Caco-2 (cell line): ENCODE measurements around the gene PDE7B. TPM values are rescaled to one million over a fixed set of nuclear protein-coding genes. Genes with fewer than 3 reads are reported as not detected.

ENCODE experiments used
- BruUV-seq: library from RNA; stranded (reverse); fragments of 400-500 nt; replicated peaks from 2 replicates; lab custom pipeline; 2021; lab: Mats Ljungman, UMichigan
- CTCF ChIA-PET: fragments of 300-600 bp; sonication (Branson Sonifier 250); formaldehyde crosslinking; loops from one replicate; lab custom pipeline; 2022; ENCODE audit warnings: antibody characterized with exemption; lab: Charles Lee
- POLR2A ChIA-PET: fragments of 300-600 bp; sonication (Branson Sonifier 250); formaldehyde crosslinking; loops from one replicate; lab custom pipeline; 2022; ENCODE audit warnings: antibody characterized with exemption; lab: Charles Lee
- DNase-seq, 2 experiments: peaks; one replicate each; pipeline versions ENCODE4 v3.0.0 to v3.0.0-alpha.2; 2020 to 2022
- H3K27me3 ChIP-seq: replicated peaks from 2 replicates; pipeline ENCODE4 v1.6.0; 2011; ENCODE audit warnings: low read length; ENCODE audit not compliant: control insufficient read depth, insufficient read depth
- H3K36me3 ChIP-seq: 2 replicates; pipeline ENCODE4 v1.5.1; 2011; ENCODE audit warnings: low read length; ENCODE audit not compliant: control insufficient read depth, insufficient read depth
- H3K4me1 ChIP-seq: fragments of 250-450 bp; sonication (Bioruptor Pico); 2 replicates; pipeline ENCODE4 v1.5.1; 2020; ENCODE audit warnings: mild to moderate bottlenecking
- H3K4me3 ChIP-seq: 2 replicates; pipeline ENCODE4 v1.5.1; 2011; ENCODE audit warnings: low read depth, mild to moderate bottlenecking, control low read depth, low read length
- H3K9me3 ChIP-seq: fragments of 250-450 bp; sonication (Bioruptor Pico); 2 replicates; pipeline ENCODE4 v1.5.1; 2020; ENCODE audit warnings: mild to moderate bottlenecking, moderate library complexity
- H3K27ac Mint-ChIP-seq: one replicate; pipeline ENCODE4 v1.8.0; 2022; ENCODE audit warnings: mixed read lengths; ENCODE audit not compliant: unreplicated experiment
- H3K27me3 Mint-ChIP-seq: one replicate; pipeline ENCODE4 v1.8.0; 2022; ENCODE audit warnings: mixed read lengths; ENCODE audit not compliant: insufficient read depth, unreplicated experiment
- H3K36me3 Mint-ChIP-seq: one replicate; pipeline ENCODE4 v1.8.0; 2022; ENCODE audit warnings: mild to moderate bottlenecking, mixed read lengths; ENCODE audit not compliant: insufficient read depth, unreplicated experiment
- H3K4me1 Mint-ChIP-seq: one replicate; pipeline ENCODE4 v1.8.0; 2022; ENCODE audit warnings: low read depth, mixed read lengths; ENCODE audit not compliant: unreplicated experiment
- H3K4me3 Mint-ChIP-seq: one replicate; pipeline ENCODE4 v1.8.0; 2022; ENCODE audit warnings: mild to moderate bottlenecking, moderate library complexity, mixed read lengths; ENCODE audit not compliant: unreplicated experiment
- H3K9me3 Mint-ChIP-seq: one replicate; pipeline ENCODE4 v1.8.0; 2022; ENCODE audit warnings: mixed read lengths; ENCODE audit not compliant: unreplicated experiment
- CTCF ChIP-seq, 2 experiments: fragments of 200-600 bp in 1 of 2; IDR thresholded peaks; 1 replicate in 1 of 2; 2 replicates in 1 of 2; pipeline versions ENCODE4 v1.5.1 to v1.8.0; 2011 to 2022; ENCODE audit warnings: antibody characterized with exemption in 1 of 2, control low read depth in 1 of 2, inconsistent platforms in 1 of 2, low read depth in 1 of 2, low read length in 1 of 2, mild to moderate bottlenecking in 1 of 2, moderate library complexity in 1 of 2; ENCODE audit not compliant: insufficient read depth in 1 of 2, severe bottlenecking in 1 of 2, unreplicated experiment in 1 of 2
- intact Hi-C: fragments of 100-400 bp; cut with micrococcal nuclease; formaldehyde crosslinking; loops from one replicate; pipeline ENCODE4 v1.10.0; 2022; ENCODE audit not compliant: unreplicated experiment
- total RNA-seq: library from RNA; stranded (reverse); gene quantifications from 2 replicates; pipeline ENCODE4 v1.2.3, GENCODE V29; 2022

The PDE7B gene
- total RNA-seq, 1 experiment from 2014 or later: not detected

DNA sequence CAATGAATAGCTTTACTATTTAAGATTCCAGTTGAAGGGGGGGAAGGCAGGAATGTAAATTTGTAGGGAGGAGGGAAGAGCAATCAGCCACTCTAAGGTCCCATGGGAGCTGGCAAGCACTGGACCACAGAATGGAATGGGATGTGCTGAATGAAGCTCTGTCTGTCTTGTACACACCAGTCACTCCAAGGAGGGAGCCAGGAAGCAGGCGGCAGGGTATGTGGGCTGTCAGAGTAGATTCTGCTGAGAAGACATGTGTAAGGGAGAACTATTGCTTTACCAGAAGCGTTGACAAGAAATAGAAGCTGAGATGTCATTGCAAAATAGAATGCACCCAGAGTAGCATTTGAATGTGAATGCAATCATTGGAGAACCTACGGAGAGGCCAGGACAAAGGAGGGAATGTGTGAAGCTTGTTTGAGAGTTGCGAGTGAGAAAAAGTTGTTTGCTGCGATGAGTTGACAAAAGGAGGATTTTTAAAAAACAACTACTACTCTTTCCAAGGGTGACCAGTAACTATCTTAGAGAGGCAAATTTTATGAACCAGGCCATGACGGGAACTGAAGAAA, 25.2 kb upstream of the PDE7B start:
- H3K27me3 ChIP-seq: no peaks in the 10 kb centered on the region
- BruUV-seq: no TSS peak
- H3K4me1 ChIP-seq: no peaks in the 10 kb centered on the region
- no peak overlapping the region for H3K4me3 ChIP-seq
- no peaks in the 10 kb centered on the region for H3K4me1 Mint-ChIP-seq
- H3K36me3 ChIP-seq: no peaks in the 10 kb centered on the region
- TF ChIP-seq CTCF (IDR thresholded peaks at IDR 0.05; ENCODE audit: insufficient read depth in 1 of 2, low read depth in 1 of 2, low read length in 1 of 2, severe bottlenecking in 1 of 2, unreplicated experiment in 1 of 2): no peak
- peaks cover 16% of the 10 kb centered on the region for H3K27me3 Mint-ChIP-seq
- no peaks in the 10 kb centered on the region for H3K9me3 Mint-ChIP-seq
- POLR2A ChIA-PET: no interaction called here
- no peak for DNase-seq
- no peaks in the 10 kb centered on the region for H3K36me3 Mint-ChIP-seq
- H3K4me3 Mint-ChIP-seq: no peak overlapping the region
- H3K27ac Mint-ChIP-seq: no peak overlapping the region
- no peaks in the 10 kb centered on the region for H3K9me3 ChIP-seq
- CTCF ChIA-PET: no interaction called here
- intact Hi-C loops: no loop called here

GRCh38 chr6:135828021-135828420, 23.5 kb upstream of the PDE7B start:
- TF ChIP-seq CTCF (IDR thresholded peaks at IDR 0.05; ENCODE audit: insufficient read depth in 1 of 2, low read depth in 1 of 2, low read length in 1 of 2, severe bottlenecking in 1 of 2, unreplicated experiment in 1 of 2): no peak

DNA sequence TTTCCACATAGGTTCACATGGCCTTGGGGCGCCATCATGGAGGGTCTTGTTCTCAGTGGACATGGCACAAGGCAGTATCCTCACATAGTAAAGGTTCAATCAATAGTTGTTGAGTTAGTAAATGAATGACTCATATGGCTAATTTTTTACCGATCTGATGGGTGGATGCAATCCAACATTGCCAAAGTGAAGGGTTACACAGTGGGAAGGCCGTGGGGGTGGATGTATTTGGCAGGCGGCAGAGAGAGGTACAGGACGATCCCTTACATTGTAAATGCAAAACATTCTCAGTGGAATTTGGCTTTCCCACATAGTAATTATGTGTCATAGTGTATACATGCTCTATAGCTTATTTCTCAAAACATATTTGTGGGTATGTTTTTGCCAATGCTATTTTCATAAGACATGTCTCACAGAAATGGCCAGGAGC, 21.0 kb upstream of the PDE7B start:
- no peaks in the 10 kb centered on the region for H3K4me1 Mint-ChIP-seq
- peaks cover 2% of the 10 kb centered on the region; the same call in 1 of the 2 replicates for H3K27me3 ChIP-seq
- ChIA-PET CTCF (no interaction called here), POLR2A (no interaction called here)
- peaks cover 12% of the 10 kb centered on the region for H3K27me3 Mint-ChIP-seq
- BruUV-seq: no TSS peak
- H3K27ac Mint-ChIP-seq: no peak overlapping the region
- intact Hi-C loops: no loop called here
- no peaks in the 10 kb centered on the region for H3K4me1 ChIP-seq
- H3K4me3 ChIP-seq: no peak overlapping the region
- no peaks in the 10 kb centered on the region for H3K9me3 ChIP-seq
- no peaks in the 10 kb centered on the region for H3K9me3 Mint-ChIP-seq
- no peak overlapping the region for H3K4me3 Mint-ChIP-seq
- TF ChIP-seq CTCF (IDR thresholded peaks at IDR 0.05; ENCODE audit: insufficient read depth in 1 of 2, low read depth in 1 of 2, low read length in 1 of 2, severe bottlenecking in 1 of 2, unreplicated experiment in 1 of 2): no peak
- H3K36me3 ChIP-seq: no peaks in the 10 kb centered on the region
- H3K36me3 Mint-ChIP-seq: no peaks in the 10 kb centered on the region
- DNase-seq: no peak

More at GRCh38 chr6:135828021-135828420, 23.5 kb upstream of the PDE7B start:
- no peak overlapping the region for H3K27ac Mint-ChIP-seq
- DNase-seq: no peak
- peaks cover 16% of the 10 kb centered on the region for H3K27me3 Mint-ChIP-seq
- Histone ChIP-seq H3K36me3 (no peaks in the 10 kb centered on the region), H3K27me3 (0 out of 2 replicates have a peak, but pooled peaks cover 2% of the 10 kb centered on the region), H3K4me1 (no peaks in the 10 kb centered on the region), H3K9me3 (no peaks in the 10 kb centered on the region), H3K4me3 (no peak overlapping the region)
- H3K4me3 Mint-ChIP-seq: no peak overlapping the region
- intact Hi-C loops: no loop called here
- ChIA-PET CTCF (no interaction called here), POLR2A (no interaction called here)
- H3K4me1 Mint-ChIP-seq: no peaks in the 10 kb centered on the region
- H3K9me3 Mint-ChIP-seq: no peaks in the 10 kb centered on the region
- BruUV-seq: no TSS peak
- H3K36me3 Mint-ChIP-seq: no peaks in the 10 kb centered on the region
